SK-N-SH (cell line): ENCODE results near the gene PTCD2. TPM values are rescaled to one million over a fixed set of nuclear protein-coding genes. Genes with fewer than 3 reads are reported as not detected.

Experiments used
- CTCF ChIA-PET: fragments of 300-600, 350-600 bp; formaldehyde crosslinking; extraction: SDS; loops from one replicate; lab custom pipeline; 2021; lab: Yijun Ruan, JAX
- POLR2A ChIA-PET: fragments of 350-600 bp; sonication (Branson Sonifier 250); formaldehyde crosslinking; extraction: SDS; loops from one replicate; lab custom pipeline; 2020; ENCODE audit warnings: antibody characterized with exemption, inconsistent platforms; lab: Yijun Ruan, JAX
- DNase-seq: peaks from one replicate; pipeline ENCODE4 v3.0.0; 2012
- H2AFZ ChIP-seq: fragments of 200-600 bp; sonication (generic); 2 replicates; pipeline ENCODE4 v1.8.1; 2016; ENCODE audit warnings: antibody characterized with exemption, mild to moderate bottlenecking, low read depth
- H3F3A ChIP-seq: fragments of 200-600 bp; sonication (generic); replicated peaks from 2 replicates; pipeline ENCODE3; 2016; ENCODE audit warnings: antibody characterized with exemption, mild to moderate bottlenecking; ENCODE audit not compliant: insufficient read depth
- H3K27ac ChIP-seq, 2 experiments: fragments of 200-500 bp in 1 of 2; fragments of 200-600 bp in 1 of 2; sonication (Bioruptor generic) in 1 of 2; sonication (generic), shearing (Covaris generic) in 1 of 2; 2 replicates each; pipeline versions ENCODE4 v1.5.1 to v1.6.1; 2014 to 2016; ENCODE audit warnings: low read depth in 2 of 2, inconsistent platforms in 1 of 2, low read length in 1 of 2, mild to moderate bottlenecking in 1 of 2, mixed read lengths in 1 of 2
- H3K27me3 ChIP-seq: fragments of 200-600 bp; sonication (generic), shearing (Covaris generic); 2 replicates; pipeline ENCODE4 v1.6.1; 2016; ENCODE audit warnings: mixed run types; ENCODE audit not compliant: insufficient read depth
- H3K36me3 ChIP-seq, 2 experiments: fragments of 200-500 bp in 1 of 2; fragments of 200-600 bp in 1 of 2; sonication (Bioruptor generic) in 1 of 2; sonication (generic) in 1 of 2; replicated peaks in 1 of 2; 2 replicates each; pipeline versions ENCODE3 to v1.5.1; 2014 to 2016; ENCODE audit warnings: low read length in 1 of 2, mild to moderate bottlenecking in 1 of 2; ENCODE audit not compliant: insufficient read depth in 2 of 2, control insufficient read depth in 1 of 2
- H3K4me1 ChIP-seq, 2 experiments: fragments of 200-500 bp in 1 of 2; fragments of 200-600 bp in 1 of 2; sonication (Bioruptor generic) in 1 of 2; sonication (generic), shearing (Covaris generic) in 1 of 2; 2 replicates each; pipeline versions ENCODE4 v1.5.1 to v1.6.1; 2014 to 2016; ENCODE audit warnings: low read depth in 1 of 2, low read length in 1 of 2, mixed run types in 1 of 2; ENCODE audit not compliant: insufficient read depth in 2 of 2, control insufficient read depth in 1 of 2
- H3K4me2 ChIP-seq: fragments of 200-600 bp; sonication (generic), shearing (Covaris generic); 2 replicates; pipeline ENCODE4 v1.6.1; 2017; ENCODE audit warnings: mixed run types
- H3K4me3 ChIP-seq, 2 experiments: fragments of 200-500 bp in 1 of 2; fragments of 200-600 bp in 1 of 2; sonication (Bioruptor generic) in 1 of 2; sonication (generic), shearing (Covaris generic) in 1 of 2; 2 replicates each; pipeline versions ENCODE4 v1.5.1 to v1.8.1; 2014 to 2016; ENCODE audit warnings: low read depth in 2 of 2, inconsistent platforms in 1 of 2, low read length in 1 of 2, mild to moderate bottlenecking in 1 of 2, mixed read lengths in 1 of 2, moderate library complexity in 1 of 2
- H3K79me2 ChIP-seq: fragments of 200-600 bp; sonication (generic); 2 replicates; pipeline ENCODE4 v1.8.1; 2017; ENCODE audit warnings: mild to moderate bottlenecking; ENCODE audit not compliant: insufficient read depth
- H3K9ac ChIP-seq: fragments of 200-600 bp; sonication (generic); 2 replicates; pipeline ENCODE4 v1.6.1; 2017; ENCODE audit warnings: mixed run types
- H3K9me2 ChIP-seq: fragments of 200-600 bp; sonication (generic); 2 replicates; pipeline ENCODE4 v1.6.1; 2017; ENCODE audit warnings: mixed run types
- H3K9me3 ChIP-seq: fragments of 200-600 bp; sonication (generic); 2 replicates; pipeline ENCODE4 v1.6.1; 2017; ENCODE audit warnings: mixed run types, mild to moderate bottlenecking, moderate library complexity
- H4K20me1 ChIP-seq: fragments of 200-600 bp; sonication (generic); 2 replicates; pipeline ENCODE4 v1.6.1; 2017; ENCODE audit warnings: mild to moderate bottlenecking, mixed run types; ENCODE audit not compliant: insufficient read depth
- CHD2 ChIP-seq: fragments of 150-350 bp; IDR thresholded peaks from 2 replicates; pipeline ENCODE4 v1.6.1; 2018; ENCODE audit warnings: low read length; ENCODE audit not compliant: partially characterized antibody
- ELF1 ChIP-seq: IDR thresholded peaks from 2 replicates; pipeline ENCODE4 v1.4.0; 2012
- GABPA ChIP-seq: IDR thresholded peaks from 2 replicates; pipeline ENCODE4 v1.4.0; 2012; ENCODE audit warnings: low read depth, mild to moderate bottlenecking
- JUND ChIP-seq: IDR thresholded peaks from 2 replicates; pipeline ENCODE4 v1.4.0; 2012
- MXI1 ChIP-seq: IDR thresholded peaks from 2 replicates; pipeline ENCODE4 v1.6.1; 2012; ENCODE audit warnings: mild to moderate bottlenecking, low read depth, low read length, improper control_type of control experiment
- NFIC ChIP-seq: IDR thresholded peaks from 2 replicates; pipeline ENCODE4 v1.4.0; 2012; ENCODE audit warnings: borderline replicate concordance
- NRF1 ChIP-seq: IDR thresholded peaks from 2 replicates; pipeline ENCODE4 v1.6.1; 2012; ENCODE audit warnings: low read depth, mild to moderate bottlenecking, low read length
- POLR2AphosphoS5 ChIP-seq: IDR thresholded peaks from 2 replicates; pipeline ENCODE4 v1.6.1; 2012; ENCODE audit warnings: low read depth, low read length
- RFX5 ChIP-seq: IDR thresholded peaks from 2 replicates; pipeline ENCODE4 v1.6.1; 2012; ENCODE audit warnings: mild to moderate bottlenecking, improper control_type of control experiment, low read length
- RXRA ChIP-seq: IDR thresholded peaks from 2 replicates; pipeline ENCODE4 v1.4.0; 2012; ENCODE audit warnings: low read depth, mild to moderate bottlenecking, borderline replicate concordance
- SIN3A ChIP-seq: IDR thresholded peaks from 2 replicates; pipeline ENCODE4 v1.6.1; 2012; ENCODE audit warnings: low read depth, mild to moderate bottlenecking, low read length, moderate library complexity, borderline replicate concordance
- TCF12 ChIP-seq: IDR thresholded peaks from 2 replicates; pipeline ENCODE4 v1.4.0; 2012
- TEAD4 ChIP-seq: IDR thresholded peaks from 2 replicates; pipeline ENCODE4 v1.4.0; 2012; ENCODE audit warnings: mild to moderate bottlenecking, borderline replicate concordance; ENCODE audit not compliant: insufficient read depth
- YY1 ChIP-seq: IDR thresholded peaks from 2 replicates; pipeline ENCODE4 v1.4.0; 2012; ENCODE audit warnings: low read depth, mild to moderate bottlenecking
- WGBS: methylation state at CpG from one replicate; pipeline ENCODE4 v1.1.6; 2017; ENCODE audit warnings: low lambda C conversion rate; 5-methylcytosine and 5-hydroxymethylcytosine counted together
- polyA plus RNA-seq, 3 experiments: library from polyadenylated mRNA; depleted of rRNA; stranded (reverse); fragments of >200 nt; gene quantifications; 2 replicates each; pipeline ENCODE4 v1.2.3, GENCODE V29; 2012
- TF ChIP-seq, protein P1 (sequence below): IDR thresholded peaks from 2 replicates; pipeline ENCODE4 v1.4.0; 2012; ENCODE audit warnings: low read depth
- TF ChIP-seq, protein P2 (sequence below): fragments of 200-600 bp; sonication (generic); IDR thresholded peaks from 2 replicates; pipeline ENCODE4 v1.6.1; 2017; ENCODE audit warnings: antibody characterized with exemption, mild to moderate bottlenecking, moderate library complexity
- TF ChIP-seq, protein P3 (sequence below): IDR thresholded peaks from 2 replicates; pipeline ENCODE4; 2012
- TF ChIP-seq, protein P4 (sequence below): IDR thresholded peaks from 2 replicates; pipeline ENCODE4 v1.4.0; 2012; ENCODE audit warnings: low read depth, borderline replicate concordance

PTCD2 gene, protein sequence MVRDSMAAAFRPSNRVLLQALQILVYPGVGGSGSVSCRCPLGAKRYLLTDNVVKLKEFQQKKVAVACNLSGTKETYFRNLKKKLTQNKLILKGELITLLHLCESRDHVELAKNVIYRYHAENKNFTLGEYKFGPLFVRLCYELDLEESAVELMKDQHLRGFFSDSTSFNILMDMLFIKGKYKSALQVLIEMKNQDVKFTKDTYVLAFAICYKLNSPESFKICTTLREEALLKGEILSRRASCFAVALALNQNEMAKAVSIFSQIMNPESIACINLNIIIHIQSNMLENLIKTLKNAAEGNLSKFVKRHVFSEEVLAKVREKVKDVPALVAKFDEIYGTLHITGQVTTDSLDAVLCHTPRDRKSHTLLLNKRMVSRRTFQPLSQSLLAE
- 6.7 and 8.6 TPM in 2 replicates for polyA plus RNA-seq (2012; rRNA removed)
- 8.0 and 8.9 TPM in 2 replicates for polyA plus RNA-seq (2012; cell fraction: cytosol; rRNA removed)
- polyA plus RNA-seq (2012; cell fraction: nucleus; rRNA removed) = 7.1 and 13.0 TPM in 2 replicates

- H3K9me3 ChIP-seq = no peaks in the 10 kb centered on the region
- H3K27ac ChIP-seq = peak within 1 kb of the TSS; percentile 66 to 90
- peak within 1 kb of the TSS; percentile 93 for H2AFZ ChIP-seq
- peaks cover 14% of the 10 kb centered on the region for H3F3A ChIP-seq
- H3K79me2 ChIP-seq = peaks cover 67% of the 10 kb centered on the region
- peaks cover 11 to 18% of the 10 kb centered on the region in 2 experiments for H3K36me3 ChIP-seq
- peak within 1 kb of the TSS; percentile 69 for H3K9ac ChIP-seq
- peak within 1 kb of the TSS; percentile 77 for H3K4me2 ChIP-seq
- H3K4me1 ChIP-seq = peaks cover 0 to 4% of the 10 kb centered on the region in 2 experiments; a peak in 3 of 4 replicates
- peak; percentile 97 for DNase-seq
- H3K4me3 ChIP-seq = peak within 1 kb of the TSS; percentile 77 to 84
- TF ChIP-seq NRF1 (0 out of 2 replicates have a peak, but pooled peaks have one; percentile 17), NFIC (no peak), MXI1 (peak; percentile 96), TCF12 (no peak), ELF1 (no peak), RXRA (no peak), TEAD4 (no peak), JUND (no peak), GABPA (peak; percentile 77), RFX5 (no peak), SIN3A (0 out of 2 replicates have a peak, but pooled peaks have one; percentile 31), CHD2 (peak; percentile 81), YY1 (peak; percentile 98), POLR2AphosphoS5 (peak; percentile 97)
- TF ChIP-seq, protein P1, sequence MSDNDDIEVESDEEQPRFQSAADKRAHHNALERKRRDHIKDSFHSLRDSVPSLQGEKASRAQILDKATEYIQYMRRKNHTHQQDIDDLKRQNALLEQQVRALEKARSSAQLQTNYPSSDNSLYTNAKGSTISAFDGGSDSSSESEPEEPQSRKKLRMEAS = peak; percentile 77
- TF ChIP-seq, protein P2, sequence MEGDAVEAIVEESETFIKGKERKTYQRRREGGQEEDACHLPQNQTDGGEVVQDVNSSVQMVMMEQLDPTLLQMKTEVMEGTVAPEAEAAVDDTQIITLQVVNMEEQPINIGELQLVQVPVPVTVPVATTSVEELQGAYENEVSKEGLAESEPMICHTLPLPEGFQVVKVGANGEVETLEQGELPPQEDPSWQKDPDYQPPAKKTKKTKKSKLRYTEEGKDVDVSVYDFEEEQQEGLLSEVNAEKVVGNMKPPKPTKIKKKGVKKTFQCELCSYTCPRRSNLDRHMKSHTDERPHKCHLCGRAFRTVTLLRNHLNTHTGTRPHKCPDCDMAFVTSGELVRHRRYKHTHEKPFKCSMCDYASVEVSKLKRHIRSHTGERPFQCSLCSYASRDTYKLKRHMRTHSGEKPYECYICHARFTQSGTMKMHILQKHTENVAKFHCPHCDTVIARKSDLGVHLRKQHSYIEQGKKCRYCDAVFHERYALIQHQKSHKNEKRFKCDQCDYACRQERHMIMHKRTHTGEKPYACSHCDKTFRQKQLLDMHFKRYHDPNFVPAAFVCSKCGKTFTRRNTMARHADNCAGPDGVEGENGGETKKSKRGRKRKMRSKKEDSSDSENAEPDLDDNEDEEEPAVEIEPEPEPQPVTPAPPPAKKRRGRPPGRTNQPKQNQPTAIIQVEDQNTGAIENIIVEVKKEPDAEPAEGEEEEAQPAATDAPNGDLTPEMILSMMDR = peak; percentile 46
- TF ChIP-seq, protein P3, sequence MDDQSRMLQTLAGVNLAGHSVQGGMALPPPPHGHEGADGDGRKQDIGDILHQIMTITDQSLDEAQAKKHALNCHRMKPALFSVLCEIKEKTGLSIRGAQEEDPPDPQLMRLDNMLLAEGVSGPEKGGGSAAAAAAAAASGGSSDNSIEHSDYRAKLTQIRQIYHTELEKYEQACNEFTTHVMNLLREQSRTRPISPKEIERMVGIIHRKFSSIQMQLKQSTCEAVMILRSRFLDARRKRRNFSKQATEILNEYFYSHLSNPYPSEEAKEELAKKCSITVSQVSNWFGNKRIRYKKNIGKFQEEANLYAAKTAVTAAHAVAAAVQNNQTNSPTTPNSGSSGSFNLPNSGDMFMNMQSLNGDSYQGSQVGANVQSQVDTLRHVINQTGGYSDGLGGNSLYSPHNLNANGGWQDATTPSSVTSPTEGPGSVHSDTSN = 0 out of 2 replicates have a peak, but pooled peaks have one; percentile 20
- TF ChIP-seq, protein P4, sequence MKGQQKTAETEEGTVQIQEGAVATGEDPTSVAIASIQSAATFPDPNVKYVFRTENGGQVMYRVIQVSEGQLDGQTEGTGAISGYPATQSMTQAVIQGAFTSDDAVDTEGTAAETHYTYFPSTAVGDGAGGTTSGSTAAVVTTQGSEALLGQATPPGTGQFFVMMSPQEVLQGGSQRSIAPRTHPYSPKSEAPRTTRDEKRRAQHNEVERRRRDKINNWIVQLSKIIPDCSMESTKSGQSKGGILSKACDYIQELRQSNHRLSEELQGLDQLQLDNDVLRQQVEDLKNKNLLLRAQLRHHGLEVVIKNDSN = no peak
- POLR2A ChIA-PET = interaction anchor here (0.8 to 3.1 kb wide), 10 partner anchors 9 to 733 kb away, joined by 3 to 16 read pairs (median 4); partner anchors contain the start of genes MAP1B, MCCC2 and TNPO1
- H3K9me2 ChIP-seq = no peaks in the 10 kb centered on the region
- WGBS = 1% methylated on average over 30 of the region's 40 CpGs
- H3K27me3 ChIP-seq = no peaks in the 10 kb centered on the region
- CTCF ChIA-PET = interaction anchor here (0.6 to 4.1 kb wide), 8 partner anchors 9 to 537 kb away, joined by 3 to 33 read pairs (median 4); no protein-coding TSS in a partner anchor
- no peaks in the 10 kb centered on the region for H4K20me1 ChIP-seq
These were observed at the start of gene PTCD2, which contains the start of gene MRPS27 for GRCh38 chr5:72319976-72320752. TSS of gene PTCD2 (plus strand) at chr5:72320373. CDS start at chr5:72320383, 10 bp downstream. TSS of gene MRPS27 (minus strand) at chr5:72320240. CDS start at chr5:72320221, 19 bp downstream.
